PC-9 (cell line): ENCODE measurements around the gene FREM2.

Experiments used
- CTCF ChIP-seq: fragments of 200-600 bp; sonication (generic); conservative IDR thresholded peaks from 2 replicates; pipeline ENCODE4 v1.6.1; 2017; ENCODE audit warnings: mixed run types, antibody characterized with exemption, mild to moderate bottlenecking, moderate library complexity
- EZH2 ChIP-seq: fragments of 200-600 bp; sonication (generic); IDR thresholded peaks from 2 replicates; pipeline ENCODE4 v1.8.0; 2017; ENCODE audit warnings: antibody characterized with exemption, low read depth

GRCh38 chr13:38803531-38803930, 116.7 kb downstream of the FREM2 start:
- TF ChIP-seq CTCF: no peak
- TF ChIP-seq EZH2: no peak
